ENCODE results near the gene ZNF358.

ZNF358 gene

DNA sequence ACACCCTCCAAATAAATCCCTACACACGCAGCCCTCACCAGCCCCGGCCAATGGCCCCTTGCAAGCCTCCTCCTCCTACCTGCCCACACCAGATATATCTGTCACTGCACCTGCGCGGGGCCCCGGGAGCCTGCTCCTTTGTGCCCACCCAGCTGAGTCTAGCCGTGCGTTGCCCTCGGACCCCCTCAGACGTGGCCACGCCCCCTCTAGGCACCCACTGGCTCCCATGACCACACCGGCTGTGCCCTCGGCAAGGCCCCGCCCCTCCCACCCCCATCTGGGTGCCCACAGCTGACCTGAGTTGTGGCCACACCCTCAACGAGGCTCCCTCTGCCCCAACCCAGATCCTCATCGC lies 13.3 kb downstream of the ZNF358 start:
- Histone ChIP-seq H3K4me3 (ENCODE audit: low read length) (no peak overlapping the region), H4K8ac (ENCODE audit: low read depth, low read length) (no peak overlapping the region), H3K27ac (ENCODE audit: low read depth, low read length) (no peak overlapping the region), H3K4ac (ENCODE audit: low read depth, low read length) (no peak overlapping the region), H3K27me3 (ENCODE audit: insufficient read depth, low read length, poor library complexity) (no peaks in the 10 kb centered on the region), H3K23ac (ENCODE audit: low read length) (no peak overlapping the region), H3K9ac (ENCODE audit: low read length) (no peak overlapping the region), H2BK120ac (ENCODE audit: low read depth, low read length) (no peak overlapping the region), H4K5ac (ENCODE audit: low read length) (no peak overlapping the region), H3K36me3 (ENCODE audit: control insufficient read depth, insufficient read depth, low read length) (peaks cover 2% of the 10 kb centered on the region), H2BK5ac (ENCODE audit: low read length) (no peak overlapping the region), H3K79me2 (ENCODE audit: control insufficient read depth, insufficient read depth, low read length) (no peaks in the 10 kb centered on the region), H3K79me1 (ENCODE audit: low read length) (no peaks in the 10 kb centered on the region), H2AK5ac (ENCODE audit: low read length) (no peak overlapping the region), H3K4me1 (ENCODE audit: control insufficient read depth, low read depth, low read length) (no peaks in the 10 kb centered on the region), H3K4me2 (ENCODE audit: low read length) (no peak overlapping the region), H2BK15ac (replicated peaks; ENCODE audit: low read depth) (no peak overlapping the region), H3K18ac (ENCODE audit: low read length) (no peak overlapping the region), H3K56ac (ENCODE audit: low read length) (no peak overlapping the region)
- DNase-seq, result no peak
- no CpG with 5 or more reads among the region's 15 CpGs for WGBS (ENCODE audit: extremely low coverage, insufficient coverage, low lambda C conversion rate)

DNA sequence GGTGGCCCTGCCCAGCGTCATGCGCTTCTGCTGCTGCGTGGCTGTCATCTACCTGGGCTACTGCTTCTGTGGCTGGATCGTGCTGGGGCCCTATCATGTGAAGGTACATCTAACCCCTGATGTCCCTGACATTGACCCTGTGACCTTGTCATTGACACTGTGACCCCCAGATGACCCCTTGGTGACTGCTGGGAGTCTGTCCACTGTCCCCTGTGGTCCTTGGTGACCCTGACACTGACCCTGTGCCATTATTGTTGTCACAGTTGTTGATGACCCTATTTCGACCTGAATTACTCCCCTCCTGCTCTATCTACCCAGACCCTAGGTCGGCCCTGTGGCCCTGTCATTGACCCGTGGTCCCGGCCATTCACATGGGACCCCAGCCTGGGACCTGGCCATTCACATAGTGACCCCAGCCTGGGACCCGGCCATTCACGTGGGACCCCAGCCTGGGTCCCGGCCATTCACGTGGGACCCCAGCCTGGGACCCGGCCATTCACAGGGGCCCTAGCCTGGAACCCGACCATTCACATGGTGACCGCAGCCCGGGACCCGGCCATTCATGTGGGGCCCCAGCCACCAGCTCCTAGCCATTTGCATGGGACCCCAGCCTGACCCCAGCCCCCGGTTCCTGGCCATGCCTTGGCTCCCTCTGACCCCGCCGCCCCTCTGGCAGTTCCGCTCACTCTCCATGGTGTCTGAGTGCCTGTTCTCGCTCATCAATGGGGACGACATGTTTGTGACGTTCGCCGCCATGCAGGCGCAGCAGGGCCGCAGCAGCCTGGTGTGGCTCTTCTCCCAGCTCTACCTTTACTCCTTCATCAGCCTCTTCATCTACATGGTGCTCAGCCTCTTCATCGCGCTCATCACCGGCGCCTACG lies 13.9 kb downstream of the ZNF358 start:
- H4K8ac ChIP-seq (ENCODE audit: low read depth, low read length), result no peak overlapping the region
- DNase-seq, result no peak
- no peak overlapping the region for H3K23ac ChIP-seq (ENCODE audit: low read length)
- no CpG with 5 or more reads among the region's 33 CpGs for WGBS (ENCODE audit: extremely low coverage, insufficient coverage, low lambda C conversion rate)
- H3K27ac ChIP-seq (ENCODE audit: low read depth, low read length), result no peak overlapping the region
- H2BK5ac ChIP-seq (ENCODE audit: low read length), result no peak overlapping the region
- H2BK120ac ChIP-seq (ENCODE audit: low read depth, low read length), result no peak overlapping the region
- no peak overlapping the region for H3K4me3 ChIP-seq (ENCODE audit: low read length)
- no peak overlapping the region for H3K4me2 ChIP-seq (ENCODE audit: low read length)
- no peaks in the 10 kb centered on the region for H3K27me3 ChIP-seq (ENCODE audit: insufficient read depth, low read length, poor library complexity)
- H3K79me1 ChIP-seq (ENCODE audit: low read length), result no peaks in the 10 kb centered on the region
- H3K56ac ChIP-seq (ENCODE audit: low read length), result no peak overlapping the region
- H2BK15ac ChIP-seq (replicated peaks; ENCODE audit: low read depth), result no peak overlapping the region
- peaks cover 2% of the 10 kb centered on the region for H3K36me3 ChIP-seq (ENCODE audit: control insufficient read depth, insufficient read depth, low read length)
- no peaks in the 10 kb centered on the region for H3K79me2 ChIP-seq (ENCODE audit: control insufficient read depth, insufficient read depth, low read length)
- no peak overlapping the region for H3K4ac ChIP-seq (ENCODE audit: low read depth, low read length)
- H3K4me1 ChIP-seq (ENCODE audit: control insufficient read depth, low read depth, low read length), result no peaks in the 10 kb centered on the region
- no peak overlapping the region for H4K5ac ChIP-seq (ENCODE audit: low read length)
- no peak overlapping the region for H3K18ac ChIP-seq (ENCODE audit: low read length)
- H3K9ac ChIP-seq (ENCODE audit: low read length), result no peak overlapping the region
- H2AK5ac ChIP-seq (ENCODE audit: low read length), result no peak overlapping the region

DNA sequence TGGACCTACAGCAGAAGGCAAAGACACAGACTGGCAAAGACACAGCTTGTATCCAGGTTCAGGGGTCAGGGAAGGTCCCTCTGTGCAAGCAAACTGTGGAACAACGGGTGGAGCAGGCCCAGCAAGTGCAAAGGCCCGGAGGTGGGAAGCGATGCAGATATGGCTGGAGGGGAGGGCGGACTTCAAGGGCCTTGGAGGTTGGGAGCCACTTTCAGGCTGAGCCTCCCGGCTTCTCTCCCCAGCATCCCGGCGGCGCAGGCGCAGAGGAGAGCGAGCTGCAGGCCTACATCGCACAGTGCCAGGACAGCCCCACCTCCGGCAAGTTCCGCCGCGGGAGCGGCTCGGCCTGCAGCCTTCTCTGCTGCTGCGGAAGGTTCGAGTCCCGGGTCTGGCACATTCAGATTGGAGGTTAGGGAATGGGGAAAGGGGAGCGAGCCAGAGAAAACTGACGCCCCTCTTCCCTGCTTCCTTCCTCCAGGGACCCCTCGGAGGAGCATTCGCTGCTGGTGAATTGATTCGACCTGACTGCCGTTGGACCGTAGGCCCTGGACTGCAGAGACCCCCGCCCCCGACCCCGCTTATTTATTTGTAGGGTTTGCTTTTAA lies 17.5 kb downstream of the ZNF358 start:
- peak overlapping the region; percentile 26 for H3K4me3 ChIP-seq (ENCODE audit: low read length)
- H3K23ac ChIP-seq (ENCODE audit: low read length), result peak overlapping the region; percentile 80
- no peak overlapping the region for H2BK15ac ChIP-seq (replicated peaks; ENCODE audit: low read depth)
- H3K18ac ChIP-seq (ENCODE audit: low read length), result peak overlapping the region; percentile 92
- DNase-seq, result peak; percentile 38
- H3K79me1 ChIP-seq (ENCODE audit: low read length), result no peaks in the 10 kb centered on the region
- peak overlapping the region; percentile 7 for H4K8ac ChIP-seq (ENCODE audit: low read depth, low read length)
- no peaks in the 10 kb centered on the region for H3K79me2 ChIP-seq (ENCODE audit: control insufficient read depth, insufficient read depth, low read length)
- H4K5ac ChIP-seq (ENCODE audit: low read length), result no peak overlapping the region
- H3K56ac ChIP-seq (ENCODE audit: low read length), result peak overlapping the region; percentile 90
- peak overlapping the region; percentile 37 for H3K27ac ChIP-seq (ENCODE audit: low read depth, low read length)
- peaks cover 2% of the 10 kb centered on the region for H3K36me3 ChIP-seq (ENCODE audit: control insufficient read depth, insufficient read depth, low read length)
- WGBS (ENCODE audit: extremely low coverage, insufficient coverage, low lambda C conversion rate), result no CpG with 5 or more reads among the region's 30 CpGs
- H2BK5ac ChIP-seq (ENCODE audit: low read length), result no peak overlapping the region
- no peak overlapping the region for H2AK5ac ChIP-seq (ENCODE audit: low read length)
- H3K27me3 ChIP-seq (ENCODE audit: insufficient read depth, low read length, poor library complexity), result no peaks in the 10 kb centered on the region
- H3K4ac ChIP-seq (ENCODE audit: low read depth, low read length), result peak overlapping the region; percentile 77
- peak overlapping the region; percentile 61 for H3K4me2 ChIP-seq (ENCODE audit: low read length)
- H3K4me1 ChIP-seq (ENCODE audit: control insufficient read depth, low read depth, low read length), result no peaks in the 10 kb centered on the region
- H3K9ac ChIP-seq (ENCODE audit: low read length), result peak overlapping the region; percentile 78
- H2BK120ac ChIP-seq (ENCODE audit: low read depth, low read length), result no peak overlapping the region

DNA sequence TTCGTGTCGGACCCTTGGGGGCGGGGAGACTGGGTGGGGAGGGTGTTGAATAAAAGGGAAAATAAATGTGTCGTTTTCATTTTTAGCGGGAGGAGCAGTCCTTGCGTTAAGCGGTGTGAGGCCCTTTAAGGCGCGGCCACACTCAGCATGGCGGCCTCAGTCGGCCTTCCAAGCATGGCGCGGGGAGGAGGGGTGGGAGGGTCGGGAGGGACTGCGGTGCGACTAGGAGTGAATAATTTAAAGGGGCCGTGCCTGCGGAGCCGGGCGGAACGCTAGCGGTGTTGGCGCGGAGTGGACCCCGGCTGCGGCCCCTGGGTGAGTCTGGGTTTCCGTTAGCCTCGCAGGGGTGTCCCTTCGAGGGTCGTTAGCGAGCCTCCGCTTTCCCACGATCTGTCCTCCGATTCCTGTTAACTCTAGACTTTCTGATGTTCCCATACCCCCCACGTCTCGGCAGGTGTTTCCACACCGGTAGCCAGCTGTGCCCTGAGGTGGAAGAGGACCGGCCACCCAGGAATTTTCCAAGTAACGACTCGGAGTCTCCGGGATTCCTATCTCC lies 18.1 kb downstream of the ZNF358 start:
- Histone ChIP-seq H3K79me1 (ENCODE audit: low read length) (no peaks in the 10 kb centered on the region), H3K23ac (ENCODE audit: low read length) (no peak overlapping the region), H3K27ac (ENCODE audit: low read depth, low read length) (peak overlapping the region; percentile 58), H3K18ac (ENCODE audit: low read length) (peak overlapping the region; percentile 92), H4K8ac (ENCODE audit: low read depth, low read length) (peak overlapping the region; percentile 7), H3K4me3 (ENCODE audit: low read length) (peak overlapping the region; percentile 63), H2BK5ac (ENCODE audit: low read length) (no peak overlapping the region), H3K27me3 (ENCODE audit: insufficient read depth, low read length, poor library complexity) (no peaks in the 10 kb centered on the region), H2AK5ac (ENCODE audit: low read length) (no peak overlapping the region), H3K9ac (ENCODE audit: low read length) (peak overlapping the region; percentile 78), H3K4me2 (ENCODE audit: low read length) (peak overlapping the region; percentile 82), H3K79me2 (ENCODE audit: control insufficient read depth, insufficient read depth, low read length) (no peaks in the 10 kb centered on the region), H3K4me1 (ENCODE audit: control insufficient read depth, low read depth, low read length) (no peaks in the 10 kb centered on the region), H3K56ac (ENCODE audit: low read length) (peak overlapping the region; percentile 90), H4K5ac (ENCODE audit: low read length) (no peak overlapping the region), H3K36me3 (ENCODE audit: control insufficient read depth, insufficient read depth, low read length) (peaks cover 2% of the 10 kb centered on the region), H3K4ac (ENCODE audit: low read depth, low read length) (peak overlapping the region; percentile 77), H2BK120ac (ENCODE audit: low read depth, low read length) (no peak overlapping the region), H2BK15ac (replicated peaks; ENCODE audit: low read depth) (no peak overlapping the region)
- no CpG with 5 or more reads among the region's 41 CpGs for WGBS (ENCODE audit: extremely low coverage, insufficient coverage, low lambda C conversion rate)
- peak; percentile 93 for DNase-seq

DNA sequence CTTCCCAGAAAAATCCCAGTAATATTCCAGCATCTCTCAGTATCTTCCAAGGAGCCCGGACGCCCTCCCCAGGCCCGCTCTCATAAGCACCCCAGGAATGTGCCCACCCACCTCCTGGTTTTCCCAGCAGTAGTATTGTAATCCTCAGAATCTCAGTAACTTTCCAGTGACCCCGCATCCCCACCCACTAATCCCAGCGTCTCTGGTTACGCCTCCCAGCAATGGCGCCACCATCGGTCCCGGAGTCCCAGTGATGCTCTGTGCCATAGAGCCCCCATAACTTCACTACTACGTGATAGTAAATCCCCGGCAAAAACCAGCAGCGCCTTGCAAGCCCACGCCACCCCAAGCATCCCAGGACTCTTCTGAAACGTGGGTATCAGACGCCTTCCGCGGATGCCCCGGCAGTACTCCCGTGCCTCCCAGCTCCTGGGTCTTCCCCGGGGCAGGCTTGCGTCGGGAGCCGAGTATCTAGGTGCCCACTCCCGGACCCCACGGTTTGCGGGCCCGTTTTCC lies 18.7 kb downstream of the ZNF358 start:
- peak overlapping the region; percentile 82 for H3K4me2 ChIP-seq (ENCODE audit: low read length)
- H2BK15ac ChIP-seq (replicated peaks; ENCODE audit: low read depth), result no peak overlapping the region
- no peak overlapping the region for H4K5ac ChIP-seq (ENCODE audit: low read length)
- H3K79me1 ChIP-seq (ENCODE audit: low read length), result no peaks in the 10 kb centered on the region
- no peak overlapping the region for H2BK5ac ChIP-seq (ENCODE audit: low read length)
- peaks cover 2% of the 10 kb centered on the region for H3K36me3 ChIP-seq (ENCODE audit: control insufficient read depth, insufficient read depth, low read length)
- H2AK5ac ChIP-seq (ENCODE audit: low read length), result no peak overlapping the region
- H3K4me1 ChIP-seq (ENCODE audit: control insufficient read depth, low read depth, low read length), result no peaks in the 10 kb centered on the region
- peak overlapping the region; percentile 49 for H3K4ac ChIP-seq (ENCODE audit: low read depth, low read length)
- WGBS (ENCODE audit: extremely low coverage, insufficient coverage, low lambda C conversion rate), result no CpG with 5 or more reads among the region's 27 CpGs
- peak overlapping the region; percentile 90 for H3K56ac ChIP-seq (ENCODE audit: low read length)
- H3K27me3 ChIP-seq (ENCODE audit: insufficient read depth, low read length, poor library complexity), result no peaks in the 10 kb centered on the region
- no peak overlapping the region for H3K23ac ChIP-seq (ENCODE audit: low read length)
- peak overlapping the region; percentile 82 for H3K4me3 ChIP-seq (ENCODE audit: low read length)
- H3K27ac ChIP-seq (ENCODE audit: low read depth, low read length), result peak overlapping the region; percentile 69
- peak overlapping the region; percentile 77 for H3K9ac ChIP-seq (ENCODE audit: low read length)
- H2BK120ac ChIP-seq (ENCODE audit: low read depth, low read length), result no peak overlapping the region
- no peak overlapping the region for H4K8ac ChIP-seq (ENCODE audit: low read depth, low read length)
- H3K18ac ChIP-seq (ENCODE audit: low read length), result peak overlapping the region; percentile 71
- H3K79me2 ChIP-seq (ENCODE audit: control insufficient read depth, insufficient read depth, low read length), result no peaks in the 10 kb centered on the region
- DNase-seq, result peak; percentile 90
